Panc1 (cell line): ENCODE results near the gene KLK8.

Experiments
- POLR2AphosphoS5 ChIP-seq: IDR thresholded peaks from 2 replicates; pipeline ENCODE4 v1.6.1; 2012; ENCODE audit warnings: mild to moderate bottlenecking, low read depth, low read length, moderate library complexity
- REST ChIP-seq, 2 experiments: IDR thresholded peaks; 2 replicates each; pipeline ENCODE4 v1.6.1; 2011 to 2012; ENCODE audit warnings: low read depth in 2 of 2, control low read depth in 1 of 2, low read length in 1 of 2, mild to moderate bottlenecking in 1 of 2, moderate library complexity in 1 of 2; ENCODE audit not compliant: insufficient read depth in 1 of 2
- SIN3A ChIP-seq: IDR thresholded peaks from 2 replicates; pipeline ENCODE4 v1.6.1; 2012; ENCODE audit warnings: low read depth, mild to moderate bottlenecking, low read length, moderate library complexity, borderline replicate concordance; ENCODE audit not compliant: insufficient read depth
- TF ChIP-seq, protein P1 (sequence below): fragments of 450-650 bp; IDR thresholded peaks from 2 replicates; pipeline ENCODE4 v1.5.1; 2017; ENCODE audit warnings: mild to moderate bottlenecking

GRCh38 chr19:51010066-51010795, 8.8 kb upstream of the KLK8 start:
- TF ChIP-seq, protein P1, sequence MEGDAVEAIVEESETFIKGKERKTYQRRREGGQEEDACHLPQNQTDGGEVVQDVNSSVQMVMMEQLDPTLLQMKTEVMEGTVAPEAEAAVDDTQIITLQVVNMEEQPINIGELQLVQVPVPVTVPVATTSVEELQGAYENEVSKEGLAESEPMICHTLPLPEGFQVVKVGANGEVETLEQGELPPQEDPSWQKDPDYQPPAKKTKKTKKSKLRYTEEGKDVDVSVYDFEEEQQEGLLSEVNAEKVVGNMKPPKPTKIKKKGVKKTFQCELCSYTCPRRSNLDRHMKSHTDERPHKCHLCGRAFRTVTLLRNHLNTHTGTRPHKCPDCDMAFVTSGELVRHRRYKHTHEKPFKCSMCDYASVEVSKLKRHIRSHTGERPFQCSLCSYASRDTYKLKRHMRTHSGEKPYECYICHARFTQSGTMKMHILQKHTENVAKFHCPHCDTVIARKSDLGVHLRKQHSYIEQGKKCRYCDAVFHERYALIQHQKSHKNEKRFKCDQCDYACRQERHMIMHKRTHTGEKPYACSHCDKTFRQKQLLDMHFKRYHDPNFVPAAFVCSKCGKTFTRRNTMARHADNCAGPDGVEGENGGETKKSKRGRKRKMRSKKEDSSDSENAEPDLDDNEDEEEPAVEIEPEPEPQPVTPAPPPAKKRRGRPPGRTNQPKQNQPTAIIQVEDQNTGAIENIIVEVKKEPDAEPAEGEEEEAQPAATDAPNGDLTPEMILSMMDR = no peak
- no peak for TF ChIP-seq REST (IDR thresholded peaks at IDR 0.05; ENCODE audit: insufficient read depth in 1 of 2, low read depth in 2 of 2, low read length in 1 of 2)
- no peak for TF ChIP-seq SIN3A
- TF ChIP-seq POLR2AphosphoS5 = no peak
